Coronary artery (tissue), 2 donors: ENCODE measurements around the gene RPN1.
"Not testable (repeated sequence)": the region's sequence is repeated elsewhere in the genome, so short reads cannot be mapped to it uniquely, and the experiment has no call there.

ENCODE experiments used
- DNase-seq: peaks from one replicate; pipeline ENCODE4 v3.0.0-alpha.2; 2017; ENCODE audit warnings: low spot score
- H3K27ac ChIP-seq, 2 donors: fragments of 200-600 bp; sonication (generic); one replicate each; pipeline ENCODE4 v1.5.1; 2016 to 2019
- H3K4me3 ChIP-seq: fragments of 200-600 bp; sonication (generic); 2 replicates; pipeline ENCODE4 v1.5.1; 2016; ENCODE audit warnings: mild to moderate bottlenecking, moderate library complexity
- TF ChIP-seq, protein P1 (sequence below): fragments of 200-600 bp; sonication (generic); IDR thresholded peaks from one replicate; pipeline ENCODE4 v1.5.1; 2019; ENCODE audit warnings: antibody characterized with exemption

RPN1 gene

DNA sequence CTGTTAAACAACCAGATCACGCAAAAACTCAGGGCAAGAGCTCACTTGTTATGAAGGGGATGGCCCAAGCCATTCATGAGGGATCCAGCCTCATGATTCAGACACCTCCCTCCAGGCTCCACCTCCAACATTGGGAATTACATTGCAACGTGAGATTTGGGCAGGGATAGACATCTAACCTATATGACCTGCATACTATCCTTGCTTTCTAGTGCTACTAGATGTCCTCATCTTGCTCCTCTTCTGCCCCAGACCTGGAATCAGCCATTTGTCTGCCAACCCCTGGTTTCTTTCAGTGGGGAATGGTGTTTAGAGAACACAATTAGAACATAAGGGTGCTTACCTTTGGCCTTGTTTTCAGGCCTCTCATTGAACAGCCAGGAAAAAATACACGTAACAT is 63.2 kb downstream of the RPN1 start:
- TF ChIP-seq, protein P1, sequence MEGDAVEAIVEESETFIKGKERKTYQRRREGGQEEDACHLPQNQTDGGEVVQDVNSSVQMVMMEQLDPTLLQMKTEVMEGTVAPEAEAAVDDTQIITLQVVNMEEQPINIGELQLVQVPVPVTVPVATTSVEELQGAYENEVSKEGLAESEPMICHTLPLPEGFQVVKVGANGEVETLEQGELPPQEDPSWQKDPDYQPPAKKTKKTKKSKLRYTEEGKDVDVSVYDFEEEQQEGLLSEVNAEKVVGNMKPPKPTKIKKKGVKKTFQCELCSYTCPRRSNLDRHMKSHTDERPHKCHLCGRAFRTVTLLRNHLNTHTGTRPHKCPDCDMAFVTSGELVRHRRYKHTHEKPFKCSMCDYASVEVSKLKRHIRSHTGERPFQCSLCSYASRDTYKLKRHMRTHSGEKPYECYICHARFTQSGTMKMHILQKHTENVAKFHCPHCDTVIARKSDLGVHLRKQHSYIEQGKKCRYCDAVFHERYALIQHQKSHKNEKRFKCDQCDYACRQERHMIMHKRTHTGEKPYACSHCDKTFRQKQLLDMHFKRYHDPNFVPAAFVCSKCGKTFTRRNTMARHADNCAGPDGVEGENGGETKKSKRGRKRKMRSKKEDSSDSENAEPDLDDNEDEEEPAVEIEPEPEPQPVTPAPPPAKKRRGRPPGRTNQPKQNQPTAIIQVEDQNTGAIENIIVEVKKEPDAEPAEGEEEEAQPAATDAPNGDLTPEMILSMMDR = no peak
- no peak for DNase-seq
- Histone ChIP-seq H3K27ac (no peak overlapping the region), H3K4me3 (no peak overlapping the region)

DNA sequence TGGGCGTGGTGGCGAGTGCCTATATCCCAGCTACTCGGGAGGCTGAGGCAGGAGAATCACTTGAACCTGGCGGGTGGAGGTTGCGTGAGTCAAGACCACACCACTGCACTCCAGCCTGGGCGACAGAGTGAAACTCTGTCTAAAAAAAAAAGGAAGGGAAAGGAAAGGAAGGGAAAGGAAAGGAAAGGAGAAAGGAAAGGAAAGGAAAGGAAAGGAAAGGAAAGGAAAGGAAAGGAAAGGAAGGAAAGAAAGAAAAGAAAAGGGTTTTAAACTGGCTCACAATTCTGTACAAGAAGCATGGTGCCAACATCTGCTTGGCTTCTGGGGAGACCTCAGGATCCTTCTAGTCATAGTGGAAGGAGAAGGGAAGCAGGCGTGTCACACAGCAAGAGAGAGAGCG is 63.7 kb downstream of the RPN1 start:
- not testable (repeated sequence) for H3K4me3 ChIP-seq, H3K27ac ChIP-seq, DNase-seq

DNA sequence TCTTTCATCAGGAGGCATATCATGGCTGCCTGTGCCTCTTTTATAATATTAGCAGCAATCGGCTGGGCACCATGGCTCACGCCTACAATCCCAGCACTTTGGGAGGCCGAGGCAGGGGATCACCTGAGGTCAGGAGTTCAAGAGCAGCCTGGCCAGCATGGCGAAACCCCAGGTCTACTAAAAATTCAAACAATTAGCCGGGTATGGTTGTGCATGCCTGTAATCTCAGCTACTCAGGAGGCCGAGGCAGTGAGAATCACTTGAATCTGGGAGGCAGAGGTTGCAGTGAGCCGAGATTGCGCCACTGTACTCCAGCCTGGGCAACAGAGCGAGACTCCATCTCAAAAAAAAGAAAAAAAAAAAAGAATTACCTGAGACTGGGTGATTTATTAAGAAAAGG is 64.2 kb downstream of the RPN1 start:
- H3K27ac ChIP-seq, DNase-seq, H3K4me3 ChIP-seq: not testable (repeated sequence)

DNA sequence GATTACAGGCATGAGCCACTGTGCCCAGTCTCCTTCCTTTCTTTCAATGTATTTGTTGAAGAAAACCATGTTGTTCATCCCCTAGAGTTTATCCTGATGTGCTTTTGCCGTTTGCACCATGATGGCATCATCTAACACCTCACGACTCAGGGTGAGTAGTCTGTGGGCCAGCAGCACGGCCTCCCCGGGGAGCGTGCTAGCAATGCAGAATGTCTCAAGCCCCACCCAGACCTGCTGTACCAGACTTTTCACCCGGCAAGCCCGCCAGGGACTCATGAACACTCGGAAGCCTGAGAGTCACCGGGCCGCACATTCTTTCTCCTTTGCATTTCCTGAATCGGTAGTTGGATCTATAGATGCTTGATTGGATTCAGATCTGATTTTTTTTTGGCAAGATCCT is 64.6 kb downstream of the RPN1 start:
- TF ChIP-seq, protein P1 = no peak
- Histone ChIP-seq H3K27ac (no peak overlapping the region), H3K4me3 (no peak overlapping the region)
- no peak for DNase-seq

DNA sequence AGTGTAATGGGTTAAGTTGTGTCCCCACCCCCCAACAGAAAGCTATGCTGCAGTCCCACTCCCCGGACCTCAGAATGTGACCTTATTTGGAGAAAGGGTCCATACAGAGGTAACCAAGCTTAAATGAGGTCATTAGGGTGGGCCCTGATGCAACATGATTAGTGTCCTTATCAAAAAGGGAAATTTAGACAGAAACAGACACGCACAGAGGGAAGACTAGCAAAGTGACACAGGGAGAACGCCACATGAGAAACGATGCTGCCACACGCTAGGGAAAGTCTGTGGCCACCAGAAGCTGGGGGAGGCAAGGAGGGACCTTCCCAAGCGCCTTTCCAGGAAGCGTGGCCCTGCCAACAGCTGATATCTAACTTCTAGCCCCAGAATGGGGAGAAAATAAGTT is 65.4 kb downstream of the RPN1 start:
- no peak for DNase-seq
- Histone ChIP-seq H3K27ac (no peak overlapping the region), H3K4me3 (no peak overlapping the region)
- TF ChIP-seq, protein P1 = no peak

DNA sequence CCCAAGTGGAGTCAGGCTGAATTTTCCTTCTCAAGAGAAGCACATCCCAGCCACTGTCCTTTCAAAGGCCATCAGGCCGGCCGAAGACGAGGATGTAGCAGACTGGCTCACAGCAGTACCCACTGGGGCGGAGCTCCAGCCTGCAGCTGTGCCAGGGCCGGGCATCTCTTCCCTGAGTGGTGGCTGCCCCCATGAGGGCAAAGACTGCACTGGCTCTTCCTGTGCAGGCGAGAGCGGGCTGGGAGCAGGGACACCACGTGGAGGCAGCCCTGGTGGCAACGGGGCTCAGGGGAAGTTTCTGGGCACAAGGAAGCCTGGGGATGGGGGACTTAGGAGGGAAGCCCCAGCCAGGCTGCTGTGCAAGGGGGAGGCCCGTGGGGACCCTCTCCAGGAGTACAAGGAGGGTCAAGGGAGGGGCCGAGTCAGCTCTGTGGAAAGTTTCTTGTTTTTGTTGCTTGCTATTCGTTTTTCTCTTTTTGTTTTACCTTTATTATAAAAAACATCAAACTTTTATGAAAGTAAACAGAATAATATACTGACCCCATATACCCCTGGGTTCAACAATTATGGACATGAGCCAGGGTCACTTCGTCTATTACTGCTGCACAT is 66.1 kb downstream of the RPN1 start:
- DNase-seq = no peak
- TF ChIP-seq, protein P1 = no peak

DNA sequence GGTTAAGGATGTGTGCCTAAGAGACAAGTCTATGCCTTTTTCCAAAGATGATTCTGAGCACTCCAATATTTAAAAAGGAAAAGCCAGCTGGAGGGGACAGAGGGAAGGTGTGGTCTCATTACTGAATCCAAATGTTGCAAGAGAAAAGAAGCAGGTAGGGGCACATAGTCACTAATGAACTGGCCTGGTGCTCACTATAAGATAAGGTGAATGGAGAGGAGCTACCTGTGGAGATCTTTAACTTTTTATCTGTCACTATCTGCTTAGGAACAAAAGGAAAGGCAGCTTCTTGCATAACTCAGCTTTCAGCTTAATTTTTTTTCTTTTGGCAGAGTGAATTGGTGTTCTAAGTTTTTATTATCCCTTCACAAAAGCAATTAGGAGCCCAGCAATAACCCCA is 69.1 kb downstream of the RPN1 start:
- DNase-seq = no peak
- TF ChIP-seq, protein P1 = no peak

More for the DNA sequence above, 66.1 kb downstream of the RPN1 start:
- no peak overlapping the region for H3K27ac ChIP-seq
- no peak overlapping the region for H3K4me3 ChIP-seq

DNA sequence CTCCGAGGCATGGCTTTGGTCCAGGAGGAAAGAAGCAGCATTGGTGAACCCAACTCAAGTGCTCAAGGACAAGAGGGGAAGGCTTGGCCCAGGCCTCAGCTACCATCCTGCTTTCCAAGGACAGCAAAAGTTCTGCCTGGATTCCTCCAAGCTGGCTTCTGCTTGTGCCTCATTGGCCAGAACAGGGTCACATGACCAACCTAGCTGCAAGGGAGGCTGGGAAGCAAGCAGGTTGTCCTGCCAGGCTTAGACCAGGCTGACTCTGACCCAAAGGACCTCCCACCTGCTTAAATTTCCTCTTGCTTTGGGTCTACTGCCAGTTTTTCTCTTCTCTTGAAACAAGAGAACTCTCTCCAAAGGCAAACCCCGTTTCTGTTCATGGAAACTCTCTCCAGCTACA is 70.7 kb downstream of the RPN1 start:
- Histone ChIP-seq H3K4me3 (no peak overlapping the region), H3K27ac (no peak overlapping the region)
- no peak for DNase-seq
- TF ChIP-seq, protein P1 = no peak

More for the DNA sequence above, 69.1 kb downstream of the RPN1 start:
- Histone ChIP-seq H3K4me3 (no peak overlapping the region), H3K27ac (no peak overlapping the region)
